Ovary (tissue), 9 donors: ENCODE measurements around the gene PODXL2. TPM values are rescaled to one million over a fixed set of nuclear protein-coding genes. Genes with fewer than 3 reads are reported as not detected.
"Not testable (repeated sequence)": the region's sequence is repeated elsewhere in the genome, so short reads cannot be mapped to it uniquely, and the experiment has no call there.

Experiments
- DNase-seq, 5 donors: peaks; one replicate each; pipeline ENCODE4 v3.0.0-alpha.2; 2019 to 2020
- H3K27ac ChIP-seq, 2 donors: fragments of 200-600 bp; one replicate each; pipeline versions ENCODE4 v1.5.1 to v1.8.0; 2019 to 2022
- H3K27me3 ChIP-seq: fragments of 200-600 bp; one replicate; pipeline ENCODE4 v1.8.0; 2022
- H3K36me3 ChIP-seq: fragments of 200-600 bp; sonication (generic); one replicate; pipeline ENCODE4 v1.5.1; 2019
- H3K4me1 ChIP-seq: one replicate; pipeline ENCODE4 v1.8.1; 2013; ENCODE audit warnings: mild to moderate bottlenecking, moderate library complexity; ENCODE audit not compliant: insufficient read depth
- H3K4me3 ChIP-seq: fragments of 200-600 bp; sonication (generic); one replicate; pipeline ENCODE4 v1.5.1; 2017
- H3K9me3 ChIP-seq, 2 donors: fragments of 200-600 bp in 1 of 2; sonication (generic) in 1 of 2; one replicate each; pipeline versions ENCODE4 v1.5.1 to v1.8.1; 2013 to 2019; ENCODE audit warnings: mild to moderate bottlenecking in 1 of 2, moderate library complexity in 1 of 2
- EP300 ChIP-seq: sonication (generic); formaldehyde crosslinking; IDR thresholded peaks from one replicate; pipeline ENCODE4 v1.6.1; 2017; ENCODE audit warnings: antibody characterized with exemption
- POLR2A ChIP-seq: fragments of 450-650 bp; IDR thresholded peaks from one replicate; pipeline ENCODE4 v1.6.1; 2017; ENCODE audit warnings: antibody characterized with exemption, mild to moderate bottlenecking, moderate library complexity
- WGBS, 3 donors: extraction: QIAGEN DNeasy Blood & Tissue Kit in 1 of 3; methylation state at CpG; one replicate each; pipeline versions ENCODE4 v1.1.5 to v1.1.7; 2013 to 2017; 5-methylcytosine and 5-hydroxymethylcytosine counted together
- intact Hi-C, 4 donors: fragments of 100-400 bp; cut with DNase I; formaldehyde crosslinking; loops; one replicate each; pipeline versions ENCODE4 v1.11.0 to v1.15.1; 2022 to 2023
- polyA plus RNA-seq, 2 donors: library from polyadenylated mRNA; stranded (reverse); fragments of 200-250 nt in 1 of 2; fragments of 350-450 nt in 1 of 2; fragmentation: Illumina TruSeq in 1 of 2; extraction: RNeasy Lipid Tissue Mini Kit (QIAGEN cat#74804) in 1 of 2; gene quantifications; one replicate each; pipeline ENCODE4 v1.2.3, GENCODE V29; 2013 to 2014
- total RNA-seq, 7 donors: library from RNA; depleted of rRNA in 2 of 7; stranded (reverse); fragments of >200 nt in 2 of 7; fragmentation: NEBNext Ultra II Directional in 3 of 7; extraction: Animal tissue kit (Norgen Biotek cat#: 25700) in 3 of 7; gene quantifications; one replicate each; pipeline versions ENCODE4 v1.1.0 to v1.2.4, GENCODE V29; 2016 to 2023
- TF ChIP-seq, protein P1 (sequence below), 3 donors: fragments of 450-650 bp in 2 of 3; fragments of 200-600 bp in 1 of 3; IDR thresholded peaks; one replicate each; pipeline versions ENCODE4 v1.5.1 to v1.8.0; 2016 to 2022; ENCODE audit warnings: antibody characterized with exemption in 3 of 3, mild to moderate bottlenecking in 1 of 3
- donor health status: DM: no; HTN: no; CAD: no; lungs with moderate emphysema.
- donor health status: DM: no; HTN: no; CAD: no.
- donor health status: Bipolar disorder and iron deficiency.
- donor health status: DM: yes; HTN: yes; CAD: no.
- donor health status: DM: no; HTN: no; CAD: no.
- donor health status: DM: yes; HTN: yes; CAD: no.

The PODXL2 gene
- total and polyA plus RNA-seq, 9 donors: 5.3 to 14.3 (median 8.9) TPM

DNA sequence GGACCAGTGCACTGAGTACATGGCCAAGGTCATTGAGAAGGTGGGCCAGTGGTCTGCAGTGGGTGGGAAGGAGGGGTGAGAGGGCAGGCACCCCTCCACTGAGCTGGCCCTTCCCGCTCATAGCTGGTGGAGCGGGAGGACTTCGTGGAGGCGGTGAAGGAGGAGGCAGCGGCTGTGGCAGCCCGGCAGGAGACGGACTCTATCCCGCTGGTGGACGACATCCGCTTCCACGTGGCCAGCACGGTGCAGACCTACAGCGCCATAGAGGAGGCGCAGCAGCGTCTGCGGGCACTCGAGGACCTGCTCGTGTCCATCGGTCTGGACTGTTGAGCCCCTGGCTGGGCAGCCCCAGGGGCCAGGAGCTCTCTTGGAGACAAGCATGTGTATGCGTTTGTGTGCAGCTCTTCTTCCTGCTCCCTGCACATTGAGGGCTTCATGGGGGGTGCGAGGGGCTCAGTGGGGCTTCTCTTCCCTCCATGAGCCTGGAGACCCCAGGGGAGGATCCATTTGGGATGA is 51.2 kb downstream of the PODXL2 start:
- 93 to 97% (median 96%) methylated on average over 21 of the region's 21 CpGs for WGBS, 3 donors
- TF ChIP-seq, protein P1, sequence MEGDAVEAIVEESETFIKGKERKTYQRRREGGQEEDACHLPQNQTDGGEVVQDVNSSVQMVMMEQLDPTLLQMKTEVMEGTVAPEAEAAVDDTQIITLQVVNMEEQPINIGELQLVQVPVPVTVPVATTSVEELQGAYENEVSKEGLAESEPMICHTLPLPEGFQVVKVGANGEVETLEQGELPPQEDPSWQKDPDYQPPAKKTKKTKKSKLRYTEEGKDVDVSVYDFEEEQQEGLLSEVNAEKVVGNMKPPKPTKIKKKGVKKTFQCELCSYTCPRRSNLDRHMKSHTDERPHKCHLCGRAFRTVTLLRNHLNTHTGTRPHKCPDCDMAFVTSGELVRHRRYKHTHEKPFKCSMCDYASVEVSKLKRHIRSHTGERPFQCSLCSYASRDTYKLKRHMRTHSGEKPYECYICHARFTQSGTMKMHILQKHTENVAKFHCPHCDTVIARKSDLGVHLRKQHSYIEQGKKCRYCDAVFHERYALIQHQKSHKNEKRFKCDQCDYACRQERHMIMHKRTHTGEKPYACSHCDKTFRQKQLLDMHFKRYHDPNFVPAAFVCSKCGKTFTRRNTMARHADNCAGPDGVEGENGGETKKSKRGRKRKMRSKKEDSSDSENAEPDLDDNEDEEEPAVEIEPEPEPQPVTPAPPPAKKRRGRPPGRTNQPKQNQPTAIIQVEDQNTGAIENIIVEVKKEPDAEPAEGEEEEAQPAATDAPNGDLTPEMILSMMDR (IDR thresholded peaks at IDR 0.05): no peak
- TF ChIP-seq EP300 (no peak), POLR2A (no peak)
- no peaks in the 10 kb centered on the region for H3K9me3 ChIP-seq
- no peaks in the 10 kb centered on the region for H3K27me3 ChIP-seq
- no peaks in the 10 kb centered on the region for H3K4me1 ChIP-seq
- DNase-seq: peak in 3 of 5 donors; percentile 6 to 40 (median 12)
- H3K27ac ChIP-seq: no peak overlapping the region
- intact Hi-C loops: no loop called here
- no peak overlapping the region for H3K4me3 ChIP-seq
- no peaks in the 10 kb centered on the region for H3K36me3 ChIP-seq

DNA sequence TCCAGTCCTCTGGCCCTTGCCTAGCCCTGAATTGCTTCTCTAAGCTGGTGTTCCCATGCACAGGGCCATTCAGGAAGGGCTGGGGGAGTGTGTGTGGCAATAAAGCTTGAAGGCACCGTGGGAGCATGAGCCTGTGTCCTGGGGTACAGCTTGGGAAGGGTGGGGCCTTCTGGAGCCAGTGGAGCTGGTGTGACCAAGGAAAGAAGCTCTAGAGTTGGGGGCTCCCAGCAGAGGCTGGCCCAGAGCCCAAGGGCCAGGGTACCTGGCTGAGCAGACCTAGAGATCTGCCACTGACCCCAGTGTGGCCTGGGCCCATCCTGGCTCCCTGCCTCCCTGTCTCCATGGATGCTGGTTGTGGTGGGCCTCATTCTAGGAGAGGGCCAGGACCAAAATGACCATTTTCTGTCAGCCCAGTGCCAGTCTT is 51.8 kb downstream of the PODXL2 start:
- intact Hi-C loops: no loop called here
- H3K36me3 ChIP-seq: no peaks in the 10 kb centered on the region

DNA sequence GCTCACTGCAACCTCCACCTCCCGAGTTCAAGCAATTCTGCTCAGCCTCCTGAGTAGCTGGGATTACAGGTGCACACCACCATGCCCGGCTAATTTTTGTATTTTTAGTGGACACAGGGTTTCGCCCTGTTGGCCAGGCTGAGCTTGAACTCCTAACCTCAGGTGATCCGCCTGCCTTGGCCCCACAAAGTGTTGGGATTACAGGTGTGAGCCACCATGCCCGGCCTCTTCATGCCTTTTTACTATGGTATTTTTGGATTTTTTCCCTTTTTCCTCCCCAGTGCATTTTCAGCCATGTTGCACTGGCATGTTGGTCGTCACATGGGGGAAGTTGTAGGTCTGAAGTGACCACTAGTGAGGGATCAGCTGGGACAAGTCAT is 53.2 kb downstream of the PODXL2 start:
- H3K36me3 ChIP-seq, H3K27ac ChIP-seq, H3K9me3 ChIP-seq, H3K27me3 ChIP-seq, intact Hi-C loops, H3K4me1 ChIP-seq, H3K4me3 ChIP-seq: not testable (repeated sequence)
- DNase-seq: peak in 4 of 5 donors; percentile 4 to 19 (median 6)
- 92 to 95% (median 94%) methylated on average over 6 of the region's 6 CpGs for WGBS, 3 donors

More for the DNA sequence above, 51.8 kb downstream of the PODXL2 start:
- H3K27ac ChIP-seq: no peak overlapping the region
- H3K27me3 ChIP-seq: no peaks in the 10 kb centered on the region
- H3K4me3 ChIP-seq: no peak overlapping the region
- 92 to 100% (median 93%) methylated on average over 1 of the region's 1 CpG for WGBS, 3 donors
- no peaks in the 10 kb centered on the region for H3K9me3 ChIP-seq
- peak in 4 of 5 donors; percentile 8 to 32 (median 14) for DNase-seq
- no peak for TF ChIP-seq POLR2A
- TF ChIP-seq, protein P1 (IDR thresholded peaks at IDR 0.05): no peak
- no peak for TF ChIP-seq EP300
- H3K4me1 ChIP-seq: no peaks in the 10 kb centered on the region

DNA sequence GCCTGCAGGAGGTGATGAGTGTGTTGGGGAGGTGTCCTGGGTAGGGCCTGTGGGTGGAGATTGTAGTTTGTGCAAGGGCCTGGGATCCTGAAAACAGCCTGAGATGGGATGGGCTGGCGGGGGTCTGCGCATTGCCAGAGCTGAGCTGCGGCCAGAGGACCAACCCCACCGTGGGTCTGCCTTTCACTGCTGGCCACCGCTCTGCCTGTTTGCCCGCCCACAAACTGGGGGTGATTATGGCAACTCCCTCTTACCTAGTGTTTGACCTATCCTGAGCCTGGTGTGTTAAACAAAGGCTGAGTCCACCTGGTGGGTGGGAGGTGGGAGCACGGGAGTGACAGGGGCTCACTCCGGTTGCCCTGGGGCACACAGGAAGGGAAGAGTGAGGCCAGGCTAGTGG is 53.6 kb downstream of the PODXL2 start:
- TF ChIP-seq, protein P1 (IDR thresholded peaks at IDR 0.05): no peak
- TF ChIP-seq EP300 (no peak), POLR2A (no peak)
- no peaks in the 10 kb centered on the region for H3K4me1 ChIP-seq
- H3K36me3 ChIP-seq: no peaks in the 10 kb centered on the region
- no peak overlapping the region for H3K27ac ChIP-seq
- no peaks in the 10 kb centered on the region for H3K9me3 ChIP-seq
- intact Hi-C loops: no loop called here
- WGBS, 3 donors: 78 to 87% (median 80%) methylated on average over 8 of the region's 8 CpGs
- no peak overlapping the region for H3K4me3 ChIP-seq
- DNase-seq: peak in 4 of 5 donors; percentile 4 to 30 (median 13)
- H3K27me3 ChIP-seq: no peaks in the 10 kb centered on the region

- H3K9me3 ChIP-seq: no peaks in the 10 kb centered on the region
- 71 to 76% (median 74%) methylated on average over 20 to 22 of the region's 22 CpGs for WGBS, 3 donors
- peak in 3 of 5 donors; percentile 7 to 26 (median 13) for DNase-seq
- TF ChIP-seq, protein P1 (IDR thresholded peaks at IDR 0.05): no peak
- TF ChIP-seq POLR2A: no peak
- TF ChIP-seq EP300: no peak
- intact Hi-C loops: no loop called here
- no peaks in the 10 kb centered on the region for H3K36me3 ChIP-seq
- no peak overlapping the region for H3K4me3 ChIP-seq
- no peak overlapping the region for H3K27ac ChIP-seq
- H3K27me3 ChIP-seq: no peaks in the 10 kb centered on the region
- H3K4me1 ChIP-seq: no peaks in the 10 kb centered on the region
Observed at GRCh38 chr3:127684871-127685707, 56.1 kb downstream of the PODXL2 start.
